HFFc6 (cell line): ENCODE results near the gene SLC7A7. TPM values are rescaled to one million over a fixed set of nuclear protein-coding genes. Genes with fewer than 3 reads are reported as not detected.

Experiments used
- DNase-seq: peaks from one replicate; pipeline ENCODE4 v3.0.0-alpha.2; 2018
- H3K27ac Mint-ChIP-seq: 2 replicates; pipeline ENCODE4 v1.8.0; 2020; ENCODE audit warnings: mild to moderate bottlenecking, mixed read lengths
- H3K27me3 Mint-ChIP-seq: 2 replicates; pipeline ENCODE4 v1.8.0; 2021; ENCODE audit warnings: mild to moderate bottlenecking, moderate library complexity, mixed read lengths; ENCODE audit not compliant: insufficient read depth
- H3K36me3 Mint-ChIP-seq: 2 replicates; pipeline ENCODE4 v1.8.0; 2021; ENCODE audit warnings: low read depth, mixed read lengths
- H3K4me1 Mint-ChIP-seq: 2 replicates; pipeline ENCODE4 v1.8.0; 2020; ENCODE audit warnings: low read depth, mixed read lengths
- H3K4me3 Mint-ChIP-seq: 2 replicates; pipeline ENCODE4 v1.8.0; 2020; ENCODE audit warnings: mild to moderate bottlenecking, moderate library complexity, mixed read lengths
- H3K9me3 Mint-ChIP-seq: 2 replicates; pipeline ENCODE4 v1.8.0; 2020; ENCODE audit warnings: mild to moderate bottlenecking, mixed read lengths
- CTCF ChIP-seq: fragments of 200-600 bp; sonication (generic); IDR thresholded peaks from 2 replicates; pipeline ENCODE4 v1.5.0; 2021; ENCODE audit warnings: antibody characterized with exemption, mild to moderate bottlenecking
- total RNA-seq, 6 experiments: library from RNA; stranded (reverse); fragmentation: NEBNext Ultra II Directional; extraction: Animal tissue kit (Norgen Biotek cat#: 25700); gene quantifications; 2 replicates in 1 of 6; 3 replicates in 5 of 6; pipeline ENCODE4 v1.2.3, GENCODE V29; 2021

Gene SLC7A7
- total RNA-seq, 6 experiments from 2014 or later = 0.31 to 1.3 (median 0.56) TPM

GRCh38 chr14:22723815-22724214 is 91.4 kb downstream of the SLC7A7 start:
- Mint-ChIP-seq H3K4me1 (no peaks in the 10 kb centered on the region), H3K27ac (no peak overlapping the region), H3K27me3 (peaks cover 24% of the 10 kb centered on the region), H3K36me3 (no peaks in the 10 kb centered on the region), H3K9me3 (no peaks in the 10 kb centered on the region), H3K4me3 (no peak overlapping the region)
- no peak for DNase-seq
- TF ChIP-seq CTCF = no peak

Other genes with a start within 250 kb of the SLC7A7 start
- 100 to 1,000 TPM; 292 to 311 (median 302) TPM for gene DAD1, start 226.2 kb downstream of the SLC7A7 start, total RNA-seq
- gene ABHD4, start 217.1 kb downstream of the SLC7A7 start, total RNA-seq = 10 to 100 TPM; 22.2 to 31.6 (median 27.5) TPM
- not detected for gene OR6J1, start 171.1 kb downstream of the SLC7A7 start, total RNA-seq
- 100 to 1,000 TPM in 2 of 6 experiments, 10 to 100 TPM in 4; 87.1 to 108 (median 92.9) TPM for gene OXA1L, start 48.7 kb downstream of the SLC7A7 start, total RNA-seq
- 100 to 1,000 TPM; 135 to 195 (median 167) TPM for gene MRPL52, start 14.5 kb upstream of the SLC7A7 start, total RNA-seq
- gene MMP14, start 21.1 kb upstream of the SLC7A7 start, total RNA-seq = 100 to 1,000 TPM; 284 to 322 (median 298) TPM
- gene LRP10, start 56.3 kb upstream of the SLC7A7 start, total RNA-seq = 100 to 1,000 TPM; 168 to 226 (median 186) TPM
- under 1 TPM in 4 of 6 experiments, not detected in 2; 0.09 to 0.17 (median 0.14) TPM for gene REM2, start 67.8 kb upstream of the SLC7A7 start, total RNA-seq
- gene RBM23, start 103.7 kb upstream of the SLC7A7 start, total RNA-seq = 10 to 100 TPM; 43.5 to 56.8 (median 52.2) TPM
- 100 to 1,000 TPM; 102 to 125 (median 110) TPM for gene PRMT5, start 113.9 kb upstream of the SLC7A7 start, total RNA-seq
- 10 to 100 TPM; 13.0 to 23.5 (median 19.6) TPM for gene HAUS4, start 141.7 kb upstream of the SLC7A7 start, total RNA-seq
- 10 to 100 TPM; 66.0 to 79.7 (median 74.9) TPM for gene AJUBA, start 167.1 kb upstream of the SLC7A7 start, total RNA-seq
- 1 to 10 TPM; 3.6 to 7.0 (median 5.7) TPM for gene C14orf93, start 194.7 kb upstream of the SLC7A7 start, total RNA-seq
- 100 to 1,000 TPM; 221 to 259 (median 241) TPM for gene PSMB5, start 219.5 kb upstream of the SLC7A7 start, total RNA-seq
- under 1 TPM in 1 of 6 experiments, not detected in 5; 0.12 TPM for gene PSMB11, start 226.8 kb upstream of the SLC7A7 start, total RNA-seq
- 10 to 100 TPM in 1 of 6 experiments, 1 to 10 TPM in 5; 6.4 to 11.2 (median 8.3) TPM for gene CDH24, start 242.1 kb upstream of the SLC7A7 start, total RNA-seq